Effector CD4-positive, alpha-beta T cell (primary cell): ENCODE data around the gene OMP.

Source experiments
- DNase-seq: peaks from one replicate; pipeline ENCODE4 v3.0.0-alpha.2; 2020

The OMP gene

GRCh38 chr11:77107950-77108349, 5.3 kb downstream of the OMP start:
- DNase-seq: no peak

GRCh38 chr11:77108436-77108835, 5.8 kb downstream of the OMP start:
- DNase-seq: no peak

- no peak for DNase-seq
Observed at GRCh38 chr11:77109236-77110019, 6.8 kb downstream of the OMP start.

- DNase-seq: no peak
Observed at GRCh38 chr11:77110836-77111235, 8.2 kb downstream of the OMP start.

GRCh38 chr11:77111277-77111676, 8.6 kb downstream of the OMP start:
- no peak for DNase-seq

- no peak for DNase-seq
Observed at GRCh38 chr11:77111946-77112345, 9.3 kb downstream of the OMP start.

GRCh38 chr11:77112641-77113381, 10.2 kb downstream of the OMP start:
- DNase-seq: no peak

- no peak for DNase-seq
Observed at GRCh38 chr11:77113382-77114088, 10.9 kb downstream of the OMP start.

- DNase-seq: no peak
Observed at GRCh38 chr11:77114089-77114463, 11.4 kb downstream of the OMP start.

- no peak for DNase-seq
Observed at GRCh38 chr11:77115181-77115611, 12.6 kb downstream of the OMP start.

- DNase-seq: no peak
Observed at GRCh38 chr11:77115956-77116355, 13.3 kb downstream of the OMP start.

GRCh38 chr11:77117492-77117891, 14.9 kb downstream of the OMP start:
- no peak for DNase-seq

GRCh38 chr11:77118086-77118485, 15.4 kb downstream of the OMP start:
- no peak for DNase-seq

- DNase-seq: no peak
Observed at GRCh38 chr11:77118971-77119370, 16.3 kb downstream of the OMP start.

- DNase-seq: no peak
Observed at GRCh38 chr11:77119531-77119936, 16.9 kb downstream of the OMP start.

GRCh38 chr11:77120571-77120970, 17.9 kb downstream of the OMP start:
- no peak for DNase-seq

- DNase-seq: no peak
Observed at GRCh38 chr11:77121096-77121640, 18.5 kb downstream of the OMP start.

- no peak for DNase-seq
Observed at GRCh38 chr11:77121876-77122575, 19.4 kb downstream of the OMP start.

- DNase-seq: no peak
Observed at GRCh38 chr11:77122576-77123212, 20.1 kb downstream of the OMP start.

- DNase-seq: no peak
Observed at GRCh38 chr11:77123591-77123990, 21.0 kb downstream of the OMP start.

- no peak for DNase-seq
Observed at GRCh38 chr11:77124041-77124440, 21.4 kb downstream of the OMP start.

- DNase-seq: no peak
Observed at GRCh38 chr11:77124488-77124887, 21.8 kb downstream of the OMP start.
